Measurements from ENCODE around the gene LMNTD1.

DNA sequence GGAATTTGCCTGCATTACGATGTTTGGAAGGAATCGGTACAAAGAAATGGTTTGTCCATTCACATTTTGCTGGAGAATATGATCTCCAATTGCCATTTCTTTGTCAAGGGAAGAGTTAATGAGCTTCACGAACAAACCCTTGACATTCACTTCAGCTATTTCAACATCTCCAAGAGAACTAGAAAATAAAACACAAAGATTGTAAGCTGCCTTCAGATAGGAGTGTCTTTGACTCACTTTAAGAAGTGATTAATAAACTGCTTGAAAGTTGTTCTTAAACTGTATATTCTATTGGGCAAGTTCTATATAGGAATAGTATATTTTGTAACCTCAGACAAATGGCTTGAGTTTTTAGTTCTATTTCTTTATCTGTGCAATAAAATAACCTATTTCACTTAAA lies 26.3 kb downstream of the LMNTD1 start:
- no peak for TF ChIP-seq CTCF (conservative IDR thresholded peaks at IDR 0.05; ENCODE audit: low read length)
- TF ChIP-seq EZH2phosphoT487 (IDR thresholded peaks at IDR 0.05; ENCODE audit: borderline replicate concordance, low read depth, low read length), result no peak
